NCI-H82 treated with DMSO at 0.1 percent for 48 hours (cell line): ENCODE results near the gene PPP1R16B.
"Not testable (repeated sequence)": the region's sequence is repeated elsewhere in the genome, so short reads cannot be mapped to it uniquely, and the experiment has no call there.

Experiments
- DNase-seq: peaks from one replicate; lab custom pipeline; 2025; ENCODE audit not compliant: unreplicated experiment; lab: John Stamatoyannopoulos, UW

The PPP1R16B gene

GRCh38 chr20:38843346-38843745 lies 37.8 kb downstream of the PPP1R16B start:
- DNase-seq: no peak

- no peak for DNase-seq
These were observed 39.5 kb downstream of the PPP1R16B start for GRCh38 chr20:38844963-38845362.

- DNase-seq: no peak
These were observed 42.3 kb downstream of the PPP1R16B start for GRCh38 chr20:38847840-38848239.

GRCh38 chr20:38853759-38854158 lies 48.3 kb downstream of the PPP1R16B start:
- DNase-seq: no peak

- DNase-seq: no peak
These were observed 49.2 kb downstream of the PPP1R16B start for GRCh38 chr20:38854654-38855066.

GRCh38 chr20:38855356-38855755 lies 49.9 kb downstream of the PPP1R16B start:
- no peak for DNase-seq

- no peak for DNase-seq
These were observed 51.1 kb downstream of the PPP1R16B start for GRCh38 chr20:38856570-38856969.

- DNase-seq: no peak
These were observed 52.2 kb downstream of the PPP1R16B start for GRCh38 chr20:38857703-38858102.

GRCh38 chr20:38859070-38859690 lies 53.7 kb downstream of the PPP1R16B start:
- DNase-seq: no peak

GRCh38 chr20:38859857-38860256 lies 54.4 kb downstream of the PPP1R16B start:
- DNase-seq: not testable (repeated sequence)

- DNase-seq: no peak
These were observed 55.5 kb downstream of the PPP1R16B start for GRCh38 chr20:38861071-38861401.

- DNase-seq: no peak
These were observed 56.7 kb downstream of the PPP1R16B start for GRCh38 chr20:38862226-38862625.

- DNase-seq: no peak
These were observed 57.7 kb downstream of the PPP1R16B start for GRCh38 chr20:38863024-38863851.

- no peak for DNase-seq
These were observed 59.2 kb downstream of the PPP1R16B start for GRCh38 chr20:38864662-38865061.

GRCh38 chr20:38866265-38867061 lies 61.0 kb downstream of the PPP1R16B start:
- no peak for DNase-seq

GRCh38 chr20:38867062-38867359 lies 61.5 kb downstream of the PPP1R16B start:
- no peak for DNase-seq

GRCh38 chr20:38870733-38871559 lies 65.4 kb downstream of the PPP1R16B start:
- no peak for DNase-seq

- no peak for DNase-seq
These were observed 66.1 kb downstream of the PPP1R16B start for GRCh38 chr20:38871560-38871953.

- no peak for DNase-seq
These were observed 66.5 kb downstream of the PPP1R16B start for GRCh38 chr20:38872036-38872435.

GRCh38 chr20:38872491-38873049 lies 67.1 kb downstream of the PPP1R16B start:
- DNase-seq: no peak

- no peak for DNase-seq
These were observed 67.6 kb downstream of the PPP1R16B start for GRCh38 chr20:38873050-38873581.
